Fibroblast of gingiva (primary cell): ENCODE results near the gene RALGPS1.

Source experiments
- DNase-seq: peaks from one replicate; pipeline ENCODE4 v3.0.0-alpha.2; 2011; ENCODE audit warnings: low read depth

Gene RALGPS1

GRCh38 chr9:126906091-126906490 lies 8.5 kb upstream of the RALGPS1 start:
- DNase-seq = no peak

- no peak for DNase-seq
Measured at GRCh38 chr9:126907058-126907457, 7.5 kb upstream of the RALGPS1 start.

GRCh38 chr9:126915281-126915816 lies 767 bp downstream of the RALGPS1 start:
- no peak for DNase-seq

GRCh38 chr9:126915846-126916543 lies 1.4 kb downstream of the RALGPS1 start:
- no peak for DNase-seq

GRCh38 chr9:126916909-126917308 lies 2.3 kb downstream of the RALGPS1 start:
- no peak for DNase-seq

- DNase-seq = no peak
Measured at GRCh38 chr9:126919193-126919592, 4.6 kb downstream of the RALGPS1 start.

GRCh38 chr9:126925876-126926275 lies 11.3 kb downstream of the RALGPS1 start:
- no peak for DNase-seq

GRCh38 chr9:126926364-126926763 lies 11.8 kb downstream of the RALGPS1 start:
- no peak for DNase-seq

- no peak for DNase-seq
Measured at GRCh38 chr9:126927419-126927818, 12.8 kb downstream of the RALGPS1 start.

GRCh38 chr9:126932871-126933321 lies 18.3 kb downstream of the RALGPS1 start:
- DNase-seq = no peak

GRCh38 chr9:126933334-126933980 lies 18.9 kb downstream of the RALGPS1 start:
- DNase-seq = no peak

GRCh38 chr9:126934441-126934840 lies 19.9 kb downstream of the RALGPS1 start:
- DNase-seq = no peak

GRCh38 chr9:126935630-126936029 lies 21.0 kb downstream of the RALGPS1 start:
- no peak for DNase-seq

- DNase-seq = no peak
Measured at GRCh38 chr9:126937444-126937843, 22.9 kb downstream of the RALGPS1 start.

- DNase-seq = no peak
Measured at GRCh38 chr9:126938327-126938726, 23.7 kb downstream of the RALGPS1 start.

GRCh38 chr9:126939821-126940221 lies 25.2 kb downstream of the RALGPS1 start:
- DNase-seq = no peak

- no peak for DNase-seq
Measured at GRCh38 chr9:126942399-126942798, 27.8 kb downstream of the RALGPS1 start.

- DNase-seq = no peak
Measured at GRCh38 chr9:126945682-126946081, 31.1 kb downstream of the RALGPS1 start.

- no peak for DNase-seq
Measured at GRCh38 chr9:126947529-126947928, 32.9 kb downstream of the RALGPS1 start.

- DNase-seq = no peak
Measured at GRCh38 chr9:126952205-126952977, 37.8 kb downstream of the RALGPS1 start.

- no peak for DNase-seq
Measured at GRCh38 chr9:126953041-126953809, 38.6 kb downstream of the RALGPS1 start.

GRCh38 chr9:126955811-126956210 lies 41.2 kb downstream of the RALGPS1 start:
- no peak for DNase-seq
